Keratinocyte (primary cell): Measurements from ENCODE around the gene PCDH9. TPM values are rescaled to one million over a fixed set of nuclear protein-coding genes. Genes with fewer than 3 reads are reported as not detected.

Experiments used
- DNase-seq: peaks from one replicate; pipeline ENCODE4 v3.0.0-alpha.2; 2011; ENCODE audit warnings: low read depth, missing footprints, low spot score
- FAIRE-seq: peaks from 2 replicates; lab custom pipeline; 2011; peaks lifted over from hg19 to GRCh38; lab: Jason Lieb, UNC
- H2AFZ ChIP-seq: 2 replicates; pipeline ENCODE4 v1.6.0; 2012; ENCODE audit warnings: low read length, control low read depth, inconsistent platforms; ENCODE audit not compliant: control insufficient read depth
- H3K27ac ChIP-seq: 2 replicates; pipeline ENCODE4 v1.5.1; 2011; ENCODE audit warnings: low read length; ENCODE audit not compliant: control insufficient read depth, insufficient read depth
- H3K27me3 ChIP-seq: 3 replicates; pipeline ENCODE4 v1.6.0; 2011; ENCODE audit warnings: low read length; ENCODE audit not compliant: control insufficient read depth, insufficient read depth; ENCODE audit errors: extremely low read depth
- H3K36me3 ChIP-seq, 2 experiments: 2 replicates in 1 of 2; 3 replicates in 1 of 2; pipeline ENCODE4 v1.5.1; 2011; ENCODE audit warnings: low read length in 2 of 2, mild to moderate bottlenecking in 1 of 2; ENCODE audit not compliant: control insufficient read depth in 2 of 2, insufficient read depth in 2 of 2; ENCODE audit errors: extremely low read depth in 1 of 2
- H3K4me1 ChIP-seq: 3 replicates; pipeline ENCODE4 v1.5.1; 2011; ENCODE audit warnings: low read length; ENCODE audit not compliant: control insufficient read depth, insufficient read depth; ENCODE audit errors: extremely low read depth
- H3K4me2 ChIP-seq: 3 replicates; pipeline ENCODE4 v1.6.0; 2011; ENCODE audit warnings: low read depth, low read length; ENCODE audit not compliant: control insufficient read depth, insufficient read depth; ENCODE audit errors: extremely low read depth
- H3K4me3 ChIP-seq, 3 experiments: fragments of 200-600 bp in 1 of 3; sonication (generic) in 1 of 3; 2 replicates in 2 of 3; 3 replicates in 1 of 3; pipeline ENCODE4 v1.5.1; 2011 to 2016; ENCODE audit warnings: low read length in 3 of 3, mild to moderate bottlenecking in 3 of 3, control low read depth in 2 of 3, inconsistent platforms in 1 of 3, low read depth in 1 of 3, mixed read lengths in 1 of 3, mixed run types in 1 of 3, moderate library complexity in 1 of 3; ENCODE audit not compliant: control insufficient read depth in 2 of 3, insufficient read depth in 2 of 3; ENCODE audit errors: extremely low read depth in 1 of 3
- H3K79me2 ChIP-seq: 2 replicates; pipeline ENCODE4 v1.6.0; 2012; ENCODE audit warnings: low read length; ENCODE audit not compliant: control insufficient read depth, insufficient read depth
- H3K9ac ChIP-seq: 3 replicates; pipeline ENCODE4 v1.6.0; 2011; ENCODE audit warnings: low read length; ENCODE audit not compliant: control insufficient read depth, insufficient read depth; ENCODE audit errors: extremely low read depth
- H3K9me1 ChIP-seq: 3 replicates; pipeline ENCODE4 v1.6.0; 2011; ENCODE audit warnings: low read length; ENCODE audit not compliant: control insufficient read depth, insufficient read depth; ENCODE audit errors: extremely low read depth
- H3K9me3 ChIP-seq: 2 replicates; pipeline ENCODE4 v1.5.1; 2012; ENCODE audit warnings: low read depth, low read length; ENCODE audit not compliant: control insufficient read depth
- H4K20me1 ChIP-seq: 3 replicates; pipeline ENCODE4 v1.6.0; 2011; ENCODE audit warnings: low read length; ENCODE audit not compliant: control insufficient read depth, insufficient read depth; ENCODE audit errors: extremely low read depth
- EZH2 ChIP-seq: IDR thresholded peaks from one replicate; pipeline ENCODE4 v1.6.1; 2012; ENCODE audit warnings: inconsistent platforms, mild to moderate bottlenecking, low read length, moderate library complexity
- dilution Hi-C: fragments of 300-500 bp; cut with MboI; formaldehyde crosslinking; loops from one replicate; pipeline ENCODE4 v1.7.0; 2020; ENCODE audit warnings: low sequenced_read_pairs; ENCODE audit not compliant: extremely low pct_ligation_motif_present
- polyA plus RNA-seq, 5 experiments: library from polyadenylated mRNA; depleted of rRNA in 3 of 5; stranded (reverse) in 3 of 5; stranded (forward) in 1 of 5; unstranded in 1 of 5; fragments of >200 nt; gene quantifications; 1 replicate in 1 of 5; 2 replicates in 3 of 5; 3 replicates in 1 of 5; pipeline versions ENCODE4 v1.2.1 to v1.2.3, GENCODE V29; 2011 to 2012; ENCODE audit warnings: missing spikeins in 2 of 5, low read depth in 1 of 5, low replicate concordance in 1 of 5
- TF ChIP-seq, protein P1 (sequence below), 3 experiments: IDR thresholded peaks in 1 of 3; conservative IDR thresholded peaks in 1 of 3; optimal IDR thresholded peaks in 1 of 3; 2 replicates in 2 of 3; 3 replicates in 1 of 3; pipeline versions ENCODE3 to v1.5.1; 2011; ENCODE audit warnings: low read length in 3 of 3, mild to moderate bottlenecking in 3 of 3, moderate library complexity in 2 of 3, control low read depth in 1 of 3, inconsistent platforms in 1 of 3; ENCODE audit not compliant: insufficient read depth in 2 of 3; ENCODE audit errors: extremely low read depth in 1 of 3

The PCDH9 gene
- polyA plus RNA-seq, 1 donor (not counting 4 experiments of a cell fraction or from before 2014, with no cell fraction given): 0.21 TPM

DNA sequence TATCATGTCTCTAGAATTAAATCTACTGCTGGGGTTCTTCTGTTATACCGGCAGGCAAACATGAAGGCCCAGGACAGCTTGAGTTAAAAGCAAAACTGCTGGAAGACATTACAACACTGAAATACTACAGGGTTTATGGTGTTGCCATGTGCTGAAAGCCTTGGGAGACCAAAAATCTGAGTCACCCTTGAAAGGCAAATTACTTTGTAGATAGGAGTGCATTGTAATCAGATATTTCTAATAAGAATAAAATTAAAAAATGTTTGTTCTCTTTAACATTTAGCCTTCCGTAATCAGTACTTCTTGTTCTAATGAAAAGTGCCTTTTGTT is 181.3 kb downstream of the PCDH9 start:
- DNase-seq (no peak), FAIRE-seq (no peak)
- dilution Hi-C loops: no loop called here
- Histone ChIP-seq H3K4me1 (no peaks in the 10 kb centered on the region), H3K27me3 (no peaks in the 10 kb centered on the region), H3K79me2 (no peaks in the 10 kb centered on the region), H3K9me1 (no peaks in the 10 kb centered on the region), H2AFZ (no peak overlapping the region), H3K4me2 (no peak overlapping the region), H3K27ac (no peak overlapping the region), H3K4me3 (no peak overlapping the region), H3K9me3 (no peaks in the 10 kb centered on the region), H3K36me3 (no peaks in the 10 kb centered on the region), H3K9ac (no peak overlapping the region), H4K20me1 (no peaks in the 10 kb centered on the region)
- TF ChIP-seq, protein P1, sequence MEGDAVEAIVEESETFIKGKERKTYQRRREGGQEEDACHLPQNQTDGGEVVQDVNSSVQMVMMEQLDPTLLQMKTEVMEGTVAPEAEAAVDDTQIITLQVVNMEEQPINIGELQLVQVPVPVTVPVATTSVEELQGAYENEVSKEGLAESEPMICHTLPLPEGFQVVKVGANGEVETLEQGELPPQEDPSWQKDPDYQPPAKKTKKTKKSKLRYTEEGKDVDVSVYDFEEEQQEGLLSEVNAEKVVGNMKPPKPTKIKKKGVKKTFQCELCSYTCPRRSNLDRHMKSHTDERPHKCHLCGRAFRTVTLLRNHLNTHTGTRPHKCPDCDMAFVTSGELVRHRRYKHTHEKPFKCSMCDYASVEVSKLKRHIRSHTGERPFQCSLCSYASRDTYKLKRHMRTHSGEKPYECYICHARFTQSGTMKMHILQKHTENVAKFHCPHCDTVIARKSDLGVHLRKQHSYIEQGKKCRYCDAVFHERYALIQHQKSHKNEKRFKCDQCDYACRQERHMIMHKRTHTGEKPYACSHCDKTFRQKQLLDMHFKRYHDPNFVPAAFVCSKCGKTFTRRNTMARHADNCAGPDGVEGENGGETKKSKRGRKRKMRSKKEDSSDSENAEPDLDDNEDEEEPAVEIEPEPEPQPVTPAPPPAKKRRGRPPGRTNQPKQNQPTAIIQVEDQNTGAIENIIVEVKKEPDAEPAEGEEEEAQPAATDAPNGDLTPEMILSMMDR (optimal IDR thresholded peaks at IDR 0.05 in 1 of 3, IDR thresholded peaks at IDR 0.05 in 1 of 3, conservative IDR thresholded peaks at IDR 0.05 in 1 of 3; ENCODE audit: extremely low read depth in 1 of 3, insufficient read depth in 2 of 3, low read length in 3 of 3): no peak
- no peak for TF ChIP-seq EZH2

DNA sequence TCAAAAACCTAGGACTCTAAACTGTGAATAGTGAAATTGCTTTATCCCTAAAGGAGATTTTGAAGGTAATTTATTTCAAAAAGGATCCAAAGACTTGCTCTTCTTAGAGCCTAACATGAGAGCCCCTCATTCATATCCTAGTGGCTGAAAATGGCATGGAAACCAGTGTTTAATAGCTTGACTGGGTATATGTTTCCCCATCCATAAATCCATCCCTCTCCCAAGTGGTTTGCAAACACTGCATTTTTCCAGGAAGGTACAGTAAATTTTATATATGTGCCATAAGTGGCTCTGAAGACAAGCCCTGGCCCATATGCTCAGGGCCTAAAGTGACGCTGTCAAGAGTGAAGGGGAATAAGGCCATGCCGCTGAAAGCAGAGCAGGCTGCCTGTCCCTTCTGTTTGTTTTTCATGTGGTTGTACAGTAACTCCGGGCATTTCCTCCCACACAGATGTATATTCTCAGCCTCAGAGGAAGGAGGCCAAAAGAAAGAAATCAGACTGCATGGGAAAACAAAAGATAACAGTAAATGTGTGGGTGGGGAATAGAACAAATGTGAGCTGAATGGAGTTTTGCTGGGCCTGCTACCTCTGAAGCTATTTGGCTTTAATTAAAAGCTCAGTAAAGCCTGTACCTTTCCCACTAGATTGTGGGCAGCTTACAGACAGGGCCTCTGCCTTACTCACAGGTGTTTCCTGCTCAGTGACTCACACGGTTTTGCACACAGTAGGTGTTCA is 181.9 kb downstream of the PCDH9 start:
- FAIRE-seq: no peak
- no peaks in the 10 kb centered on the region for H3K36me3 ChIP-seq
- TF ChIP-seq EZH2: no peak
- TF ChIP-seq, protein P1 (optimal IDR thresholded peaks at IDR 0.05 in 1 of 3, IDR thresholded peaks at IDR 0.05 in 1 of 3, conservative IDR thresholded peaks at IDR 0.05 in 1 of 3; ENCODE audit: extremely low read depth in 1 of 3, insufficient read depth in 2 of 3, low read length in 3 of 3): no peak
- H3K9ac ChIP-seq: no peak overlapping the region
- no peak overlapping the region for H3K4me3 ChIP-seq
- no peaks in the 10 kb centered on the region for H3K4me1 ChIP-seq
- H3K27ac ChIP-seq: no peak overlapping the region
- dilution Hi-C loops: no loop called here
- no peak overlapping the region for H2AFZ ChIP-seq
- no peaks in the 10 kb centered on the region for H3K9me1 ChIP-seq
- DNase-seq: no peak
- no peaks in the 10 kb centered on the region for H3K79me2 ChIP-seq
- H3K4me2 ChIP-seq: no peak overlapping the region
- H3K9me3 ChIP-seq: no peaks in the 10 kb centered on the region
- no peaks in the 10 kb centered on the region for H4K20me1 ChIP-seq
- H3K27me3 ChIP-seq: no peaks in the 10 kb centered on the region
